HepG2 (cell line): ENCODE data around the gene MARCHF9.

ENCODE experiments used
- ASH2L ChIP-seq: fragments of 300-600, 200-600 bp; sonication (generic); IDR thresholded peaks from 2 replicates; pipeline ENCODE4 v1.7.0; 2017; ENCODE audit warnings: low read depth, mild to moderate bottlenecking, moderate library complexity, mixed read lengths, low read length; ENCODE audit not compliant: insufficient read length
- HDAC2 ChIP-seq: sonication (generic); formaldehyde crosslinking; IDR thresholded peaks from 2 replicates; pipeline ENCODE4 v1.4.0; 2020; ENCODE audit warnings: missing genetic modification reagents
- KMT2B ChIP-seq: IDR thresholded peaks from 2 replicates; pipeline ENCODE4 v1.6.1; 2016; ENCODE audit warnings: missing genetic modification reagents, missing compliant biosample characterization
- POLR2A ChIP-seq, 2 experiments: IDR thresholded peaks; 2 replicates each; pipeline ENCODE4 v1.6.1; 2011; ENCODE audit warnings: low read depth in 2 of 2, low read length in 2 of 2, mild to moderate bottlenecking in 1 of 2, moderate library complexity in 1 of 2; ENCODE audit not compliant: insufficient read depth in 1 of 2
- RXRA ChIP-seq: sonication (generic); formaldehyde crosslinking; IDR thresholded peaks from 2 replicates; pipeline ENCODE4 v1.5.1; 2020; ENCODE audit warnings: missing genetic modification reagents
- ZNF264 ChIP-seq: sonication (generic); formaldehyde crosslinking; IDR thresholded peaks from 2 replicates; pipeline ENCODE4 v1.4.0; 2020; ENCODE audit warnings: missing genetic modification reagents
- ZNF34 ChIP-seq: sonication (generic); formaldehyde crosslinking; IDR thresholded peaks from 2 replicates; pipeline ENCODE4 v1.4.0; 2020; ENCODE audit warnings: mild to moderate bottlenecking, missing genetic modification reagents, borderline replicate concordance
- ZNF549 ChIP-seq: sonication (generic); formaldehyde crosslinking; IDR thresholded peaks from 2 replicates; pipeline ENCODE4 v1.5.0; 2020; ENCODE audit warnings: missing genetic modification reagents
- TF ChIP-seq, protein P1 (sequence below): sonication (generic); formaldehyde crosslinking; IDR thresholded peaks from 2 replicates; pipeline ENCODE4 v1.5.0; 2020; ENCODE audit warnings: mild to moderate bottlenecking, missing genetic modification reagents, moderate library complexity

DNA sequence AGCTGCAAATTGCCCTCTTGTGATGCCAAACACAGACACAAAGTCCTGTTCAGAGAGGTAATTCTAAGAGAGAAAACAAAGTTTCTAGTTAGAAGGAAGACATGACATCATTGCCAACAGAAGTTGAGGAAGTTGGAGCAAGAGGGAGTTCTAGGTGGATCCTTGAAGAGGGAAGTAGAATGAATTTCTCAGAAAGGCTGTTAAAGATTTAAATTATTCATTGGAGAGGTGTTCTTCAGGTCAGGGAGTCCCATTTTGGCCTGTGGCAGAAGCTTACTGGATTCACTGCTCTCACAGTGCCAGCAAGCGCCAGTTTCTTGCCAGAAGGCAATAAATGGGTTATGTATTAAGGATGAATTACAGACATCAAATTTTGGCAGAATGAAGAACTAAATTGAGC lies 43.0 kb downstream of the MARCHF9 start:
- TF ChIP-seq, protein P1, sequence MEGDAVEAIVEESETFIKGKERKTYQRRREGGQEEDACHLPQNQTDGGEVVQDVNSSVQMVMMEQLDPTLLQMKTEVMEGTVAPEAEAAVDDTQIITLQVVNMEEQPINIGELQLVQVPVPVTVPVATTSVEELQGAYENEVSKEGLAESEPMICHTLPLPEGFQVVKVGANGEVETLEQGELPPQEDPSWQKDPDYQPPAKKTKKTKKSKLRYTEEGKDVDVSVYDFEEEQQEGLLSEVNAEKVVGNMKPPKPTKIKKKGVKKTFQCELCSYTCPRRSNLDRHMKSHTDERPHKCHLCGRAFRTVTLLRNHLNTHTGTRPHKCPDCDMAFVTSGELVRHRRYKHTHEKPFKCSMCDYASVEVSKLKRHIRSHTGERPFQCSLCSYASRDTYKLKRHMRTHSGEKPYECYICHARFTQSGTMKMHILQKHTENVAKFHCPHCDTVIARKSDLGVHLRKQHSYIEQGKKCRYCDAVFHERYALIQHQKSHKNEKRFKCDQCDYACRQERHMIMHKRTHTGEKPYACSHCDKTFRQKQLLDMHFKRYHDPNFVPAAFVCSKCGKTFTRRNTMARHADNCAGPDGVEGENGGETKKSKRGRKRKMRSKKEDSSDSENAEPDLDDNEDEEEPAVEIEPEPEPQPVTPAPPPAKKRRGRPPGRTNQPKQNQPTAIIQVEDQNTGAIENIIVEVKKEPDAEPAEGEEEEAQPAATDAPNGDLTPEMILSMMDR (CRISPR knock-in tag) = no peak
- no peak for TF ChIP-seq ASH2L
- TF ChIP-seq POLR2A (IDR thresholded peaks at IDR 0.05; ENCODE audit: insufficient read depth in 1 of 2, low read depth in 2 of 2, low read length in 2 of 2) = no peak
- TF ChIP-seq ZNF264 (CRISPR knock-in tag) = no peak
- no peak for TF ChIP-seq KMT2B
- TF ChIP-seq RXRA = no peak
- TF ChIP-seq ZNF549 (CRISPR knock-in tag) = no peak
- no peak for TF ChIP-seq HDAC2 (CRISPR knock-in tag)
- no peak for TF ChIP-seq ZNF34 (CRISPR knock-in tag)
